Jurkat, Clone E6-1 (cell line): ENCODE results near the gene CLEC16A.

ENCODE experiments used
- DNase-seq: peaks from one replicate; pipeline ENCODE4 v3.0.0-alpha.2; 2011; ENCODE audit warnings: low read depth, low spot score
- H3K4me3 ChIP-seq: 2 replicates; pipeline ENCODE4 v1.5.1; 2011; ENCODE audit warnings: mild to moderate bottlenecking, low read length, control low read depth, moderate library complexity

The CLEC16A gene

GRCh38 chr16:11082860-11083388 lies 138.6 kb downstream of the CLEC16A start:
- DNase-seq: no peak
- H3K4me3 ChIP-seq: no peak overlapping the region

DNA sequence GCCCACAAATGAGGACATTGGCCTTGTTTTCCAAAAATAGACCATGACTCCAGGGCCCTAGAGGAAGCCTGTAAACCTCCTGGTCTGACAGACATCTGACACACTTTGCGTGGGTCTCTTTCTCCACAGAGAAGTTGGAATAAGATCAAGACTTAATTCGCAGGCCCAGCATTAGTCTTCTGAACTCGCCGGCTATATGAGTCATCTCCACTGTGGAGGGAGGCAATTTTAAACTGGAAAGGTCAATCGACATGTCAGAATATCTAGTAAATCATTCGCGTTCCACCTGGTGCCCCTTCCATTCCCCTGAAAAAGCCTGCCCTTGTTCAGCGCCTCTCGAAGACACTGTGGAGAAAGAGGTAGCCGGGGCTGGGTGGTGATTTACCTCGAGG lies 140.1 kb downstream of the CLEC16A start:
- no peak for DNase-seq
- H3K4me3 ChIP-seq: no peak overlapping the region

- no peak for DNase-seq
- no peak overlapping the region for H3K4me3 ChIP-seq
Measured at GRCh38 chr16:11084876-11085485, 140.6 kb downstream of the CLEC16A start.

- DNase-seq: no peak
- no peak overlapping the region for H3K4me3 ChIP-seq
Measured at GRCh38 chr16:11085916-11086315, 141.6 kb downstream of the CLEC16A start.

- peak overlapping the region; percentile 11; the same call in 1 of the 2 replicates for H3K4me3 ChIP-seq
- no peak for DNase-seq
Measured at GRCh38 chr16:11087691-11088073, 143.3 kb downstream of the CLEC16A start.

DNA sequence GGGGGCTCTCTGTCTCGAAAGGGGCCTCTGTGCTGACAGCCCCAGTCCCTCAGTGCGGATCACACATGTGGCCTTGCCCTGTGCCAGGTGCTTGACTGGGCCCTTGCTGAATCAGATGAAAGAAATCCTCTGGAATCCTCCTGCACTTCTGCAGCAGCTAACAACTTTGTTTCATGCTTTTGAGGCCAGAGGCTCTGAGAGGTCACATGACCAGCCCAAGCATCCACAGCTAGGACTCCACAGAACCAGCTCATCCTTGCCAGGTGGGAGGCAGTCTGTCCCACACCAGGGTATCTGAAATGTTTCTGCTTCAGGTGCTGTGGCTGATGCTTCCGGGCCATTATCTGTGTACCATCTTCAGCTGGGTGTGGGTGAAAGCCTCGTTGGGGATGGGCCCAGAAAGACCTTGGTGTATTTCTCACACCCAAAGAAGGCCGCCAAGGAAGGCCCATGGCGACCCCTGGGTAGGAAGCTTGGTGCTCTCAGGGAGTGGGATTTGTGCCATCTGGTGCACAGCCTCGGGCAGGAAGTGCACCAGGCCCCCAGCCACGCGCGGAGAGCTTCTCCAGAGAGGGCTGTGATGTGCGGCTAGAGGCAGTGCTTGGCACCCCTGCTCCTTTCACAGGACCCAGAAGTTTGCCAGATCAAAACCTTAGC lies 143.8 kb downstream of the CLEC16A start:
- DNase-seq: peak; percentile 90
- H3K4me3 ChIP-seq: peak overlapping the region; percentile 11

DNA sequence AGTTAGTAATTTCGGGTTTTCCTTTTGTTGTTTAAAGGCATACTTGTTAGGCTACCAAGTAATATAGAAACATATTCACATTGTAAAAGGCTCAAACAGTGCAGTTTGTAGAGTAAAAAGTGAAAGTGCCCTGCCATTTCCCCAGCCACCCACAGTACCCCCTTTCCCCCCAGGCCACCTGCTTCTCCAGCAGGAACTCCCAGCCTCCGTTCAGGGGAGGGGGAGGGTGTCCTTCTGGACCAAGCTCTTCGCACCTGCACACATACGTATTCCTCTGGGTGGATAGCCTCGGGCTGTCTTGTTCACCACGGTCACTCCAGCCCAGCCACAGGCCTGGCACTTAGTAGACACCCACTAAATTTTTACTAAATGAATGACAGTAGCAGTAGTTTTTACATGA lies 144.5 kb downstream of the CLEC16A start:
- DNase-seq: peak; percentile 48
- H3K4me3 ChIP-seq: peak overlapping the region; percentile 11

- no peak overlapping the region for H3K4me3 ChIP-seq
- no peak for DNase-seq
Measured at GRCh38 chr16:11089504-11090124, 145.2 kb downstream of the CLEC16A start.

GRCh38 chr16:11090232-11090631 lies 145.9 kb downstream of the CLEC16A start:
- DNase-seq: no peak
- no peak overlapping the region for H3K4me3 ChIP-seq

DNA sequence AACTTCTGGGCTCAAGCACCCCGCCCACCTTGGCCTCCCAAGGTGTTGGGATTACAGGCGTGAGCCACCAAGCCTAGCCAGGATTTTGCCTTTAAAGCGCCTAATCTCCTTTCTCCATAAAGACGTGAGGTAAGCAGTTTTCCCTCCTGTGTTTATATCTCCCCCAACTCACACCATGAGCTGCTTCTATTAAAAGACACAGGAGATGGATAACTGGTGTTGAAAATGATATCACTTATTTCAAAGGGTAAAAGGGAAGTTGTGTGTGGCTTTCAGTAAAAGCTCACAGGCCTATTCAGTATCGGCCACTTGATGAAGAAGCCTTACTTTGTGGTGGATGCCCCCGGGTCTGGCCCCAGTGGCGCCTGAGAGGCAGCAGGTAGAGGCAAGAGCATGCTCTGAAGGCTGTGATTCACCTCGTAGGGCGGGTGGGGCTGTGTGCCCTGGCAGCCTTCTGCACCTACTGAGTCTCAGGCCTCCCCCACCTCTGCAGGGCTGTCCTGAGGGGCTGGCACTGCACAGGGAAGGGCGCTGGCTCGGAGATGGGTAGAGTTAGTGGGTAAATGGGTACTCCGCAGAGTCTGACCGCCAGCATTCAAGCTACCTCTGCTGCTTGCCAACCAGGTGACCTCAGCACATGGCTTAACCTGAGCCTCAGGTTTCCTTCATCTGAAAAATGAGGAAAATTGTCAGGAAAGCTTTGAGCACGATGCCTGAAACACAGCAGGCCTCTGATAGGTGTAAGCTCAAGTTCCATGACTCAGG lies 146.8 kb downstream of the CLEC16A start:
- H3K4me3 ChIP-seq: no peak overlapping the region
- DNase-seq: peak; percentile 48

- DNase-seq: no peak
- no peak overlapping the region for H3K4me3 ChIP-seq
Measured at GRCh38 chr16:11092788-11093571, 148.6 kb downstream of the CLEC16A start.

- peak overlapping the region; percentile 23 for H3K4me3 ChIP-seq
- DNase-seq: peak; percentile 38
Measured at GRCh38 chr16:11093572-11094074, 149.3 kb downstream of the CLEC16A start.

- peak; percentile 97 for DNase-seq
- peak overlapping the region; percentile 38 for H3K4me3 ChIP-seq
Measured at GRCh38 chr16:11094075-11094856, 149.9 kb downstream of the CLEC16A start.

GRCh38 chr16:11094857-11095565 lies 150.6 kb downstream of the CLEC16A start:
- H3K4me3 ChIP-seq: peak overlapping the region; percentile 38
- peak; percentile 90 for DNase-seq

- DNase-seq: no peak
- H3K4me3 ChIP-seq: no peak overlapping the region
Measured at GRCh38 chr16:11095935-11096334, 151.6 kb downstream of the CLEC16A start.

DNA sequence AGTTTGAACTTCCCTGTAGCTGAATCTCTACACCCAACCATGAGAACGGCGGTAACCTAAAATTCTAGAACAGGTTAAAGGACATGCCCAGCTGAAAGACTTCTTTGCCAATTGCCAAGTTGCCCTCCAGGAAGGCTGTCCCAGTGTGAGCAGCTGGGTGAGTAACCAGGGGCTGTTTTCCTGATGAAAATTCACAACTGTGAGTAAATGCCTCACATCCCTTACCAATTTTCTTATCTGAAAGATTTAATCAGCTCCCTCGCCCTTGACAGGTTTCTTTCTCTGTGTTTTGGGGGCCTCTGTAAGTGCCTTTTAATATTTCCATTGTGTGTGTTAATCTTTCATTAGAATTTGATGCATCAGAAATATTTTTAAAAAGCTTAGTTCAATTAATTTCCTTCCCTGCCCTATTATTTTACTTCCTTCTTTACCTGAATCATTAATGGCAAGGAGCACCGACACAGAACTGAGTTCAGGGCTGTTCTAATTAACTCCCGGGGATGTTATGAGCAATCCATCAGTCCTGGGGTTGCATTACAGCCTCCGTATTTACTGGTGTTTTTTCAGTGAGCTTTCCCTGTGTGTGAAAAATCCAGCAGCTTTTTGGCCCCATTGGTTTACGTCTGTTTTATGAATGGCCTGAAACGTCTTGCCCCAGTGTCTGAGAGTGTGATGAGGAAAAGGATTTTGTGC lies 152.9 kb downstream of the CLEC16A start:
- no peak overlapping the region for H3K4me3 ChIP-seq
- no peak for DNase-seq

GRCh38 chr16:11097787-11098167 lies 153.4 kb downstream of the CLEC16A start:
- no peak for DNase-seq

More at GRCh38 chr16:11097787-11098167, 153.4 kb downstream of the CLEC16A start:
- H3K4me3 ChIP-seq: no peak overlapping the region
